ENCODE results near the gene CLPX.
"Not testable (repeated sequence)": the region's sequence is repeated elsewhere in the genome, so short reads cannot be mapped to it uniquely, and the experiment has no call there.

The CLPX gene

GRCh38 chr15:65184868-65185717 lies at the start of gene CLPX:
CLPX (minus strand) TSS chr15:65185342; CDS start chr15:65185153, 189 bp downstream.
- DNase-seq (ENCODE audit: low spot score) (peak; percentile 99), FAIRE-seq (no peak)

- FAIRE-seq (no peak), DNase-seq (ENCODE audit: low spot score) (no peak)
These were observed 48.6 kb upstream of the CLPX start for GRCh38 chr15:65233696-65234095.

GRCh38 chr15:65232520-65232919 lies 47.4 kb upstream of the CLPX start:
- FAIRE-seq, result no peak

GRCh38 chr15:65231306-65231705 lies 46.2 kb upstream of the CLPX start:
- no peak for DNase-seq (ENCODE audit: low spot score)
- no peak for FAIRE-seq

More at GRCh38 chr15:65232520-65232919, 47.4 kb upstream of the CLPX start:
- DNase-seq (ENCODE audit: low spot score), result no peak

- not testable (repeated sequence) for FAIRE-seq; DNase-seq (ENCODE audit: low spot score)
These were observed 41.8 kb upstream of the CLPX start for GRCh38 chr15:65226901-65227300.

GRCh38 chr15:65226221-65226620 lies 41.1 kb upstream of the CLPX start:
- no peak for FAIRE-seq
- no peak for DNase-seq (ENCODE audit: low spot score)

- no peak for DNase-seq (ENCODE audit: low spot score)
- no peak for FAIRE-seq
These were observed 38.9 kb upstream of the CLPX start for GRCh38 chr15:65223996-65224395.

- no peak for FAIRE-seq
- DNase-seq (ENCODE audit: low spot score), result no peak
These were observed 37.7 kb upstream of the CLPX start for GRCh38 chr15:65222891-65223290.

GRCh38 chr15:65221697-65222096 lies 36.6 kb upstream of the CLPX start:
- no peak for FAIRE-seq
- no peak for DNase-seq (ENCODE audit: low spot score)

- DNase-seq (ENCODE audit: low spot score) (no peak), FAIRE-seq (no peak)
These were observed 34.0 kb upstream of the CLPX start for GRCh38 chr15:65219137-65219536.

GRCh38 chr15:65217526-65218482 lies 32.7 kb upstream of the CLPX start:
- no peak for FAIRE-seq
- no peak for DNase-seq (ENCODE audit: low spot score)

GRCh38 chr15:65215496-65215895 lies 30.4 kb upstream of the CLPX start:
- no peak for DNase-seq (ENCODE audit: low spot score)
- no peak for FAIRE-seq

GRCh38 chr15:65214010-65214409 lies 28.9 kb upstream of the CLPX start:
- DNase-seq (ENCODE audit: low spot score) (no peak), FAIRE-seq (no peak)

- DNase-seq (ENCODE audit: low spot score), result no peak
- FAIRE-seq, result no peak
These were observed 28.1 kb upstream of the CLPX start for GRCh38 chr15:65213241-65213640.

GRCh38 chr15:65212097-65212496 lies 27.0 kb upstream of the CLPX start:
- no peak for DNase-seq (ENCODE audit: low spot score)
- FAIRE-seq, result no peak

- FAIRE-seq (no peak), DNase-seq (ENCODE audit: low spot score) (no peak)
These were observed 26.4 kb upstream of the CLPX start for GRCh38 chr15:65211482-65211982.

GRCh38 chr15:65210770-65211481 lies 25.8 kb upstream of the CLPX start, which contains the start of gene CILP:
CILP (minus strand) TSS chr15:65211473; CDS start chr15:65209755, 1,718 bp downstream.
- FAIRE-seq, result no peak
- no peak for DNase-seq (ENCODE audit: low spot score)

- DNase-seq (ENCODE audit: low spot score) (no peak), FAIRE-seq (no peak)
These were observed 24.8 kb upstream of the CLPX start for GRCh38 chr15:65209701-65210643.

GRCh38 chr15:65208647-65209046 lies 23.5 kb upstream of the CLPX start:
- FAIRE-seq, result no peak
- no peak for DNase-seq (ENCODE audit: low spot score)

GRCh38 chr15:65207280-65207840 lies 22.2 kb upstream of the CLPX start:
- FAIRE-seq (no peak), DNase-seq (ENCODE audit: low spot score) (no peak)
